Measurements from ENCODE around the gene NHS. TPM values are rescaled to one million over a fixed set of nuclear protein-coding genes. Genes with fewer than 3 reads are reported as not detected.

The NHS gene
- total RNA-seq, 4 donors from 2014 or later: 4.6 to 9.9 (median 7.2) TPM

- Histone ChIP-seq H3K27me3 (no peaks in the 10 kb centered on the region), H3K9me3 (no peaks in the 10 kb centered on the region), H3K27ac (no peak overlapping the region), H3K4me3 (no peak overlapping the region), H3K4me1 (no peaks in the 10 kb centered on the region), H3K36me3 (no peaks in the 10 kb centered on the region)
- TF ChIP-seq POLR2AphosphoS5 (IDR thresholded peaks at IDR 0.05) (no peak), POLR2A (IDR thresholded peaks at IDR 0.05) (no peak), CTCF (IDR thresholded peaks at IDR 0.05) (no peak), EP300 (IDR thresholded peaks at IDR 0.05) (no peak)
- no peak for DNase-seq (ENCODE audit: low spot score in 2 of 2)
Measured at GRCh38 chrX:17602245-17602644, 227.2 kb downstream of the NHS start.

GRCh38 chrX:17603196-17603595, 228.2 kb downstream of the NHS start:
- no peaks in the 10 kb centered on the region for H3K27me3 ChIP-seq
- H3K4me3 ChIP-seq: no peak overlapping the region
- no peak for DNase-seq (ENCODE audit: low spot score in 2 of 2)
- TF ChIP-seq CTCF (IDR thresholded peaks at IDR 0.05) (no peak), EP300 (IDR thresholded peaks at IDR 0.05) (no peak), POLR2A (IDR thresholded peaks at IDR 0.05) (no peak), POLR2AphosphoS5 (IDR thresholded peaks at IDR 0.05) (no peak)
- WGBS: 48% methylated on average over 3 of the region's 3 CpGs
- H3K9me3 ChIP-seq: no peaks in the 10 kb centered on the region
- H3K27ac ChIP-seq: no peak overlapping the region
- no peaks in the 10 kb centered on the region for H3K36me3 ChIP-seq
- no peaks in the 10 kb centered on the region for H3K4me1 ChIP-seq

- Histone ChIP-seq H3K27me3 (no peaks in the 10 kb centered on the region), H3K27ac (no peak overlapping the region), H3K9me3 (no peaks in the 10 kb centered on the region), H3K4me3 (no peak overlapping the region), H3K4me1 (no peaks in the 10 kb centered on the region), H3K36me3 (no peaks in the 10 kb centered on the region)
- no peak for DNase-seq (ENCODE audit: low spot score in 2 of 2)
- 84% methylated on average over 3 of the region's 3 CpGs for WGBS
- no peak for TF ChIP-seq CTCF (IDR thresholded peaks at IDR 0.05)
- no peak for TF ChIP-seq EP300 (IDR thresholded peaks at IDR 0.05)
- no peak for TF ChIP-seq POLR2A (IDR thresholded peaks at IDR 0.05)
Measured at GRCh38 chrX:17605676-17606075, 230.7 kb downstream of the NHS start.

- H3K4me1 ChIP-seq: no peaks in the 10 kb centered on the region
- no peak overlapping the region for H3K4me3 ChIP-seq
- no peak for DNase-seq (ENCODE audit: low spot score in 2 of 2)
- H3K27ac ChIP-seq: no peak overlapping the region
- TF ChIP-seq EP300 (IDR thresholded peaks at IDR 0.05) (no peak), POLR2A (IDR thresholded peaks at IDR 0.05) (no peak), POLR2AphosphoS5 (IDR thresholded peaks at IDR 0.05) (no peak), CTCF (IDR thresholded peaks at IDR 0.05) (no peak)
- H3K9me3 ChIP-seq: no peaks in the 10 kb centered on the region
- no peaks in the 10 kb centered on the region for H3K27me3 ChIP-seq
- 69% methylated on average over 4 of the region's 4 CpGs for WGBS
- H3K36me3 ChIP-seq: no peaks in the 10 kb centered on the region
Measured at GRCh38 chrX:17606231-17606630, 231.2 kb downstream of the NHS start.

GRCh38 chrX:17608888-17609287, 233.9 kb downstream of the NHS start:
- no peaks in the 10 kb centered on the region for H3K9me3 ChIP-seq
- H3K4me1 ChIP-seq: no peaks in the 10 kb centered on the region
- no peak overlapping the region for H3K4me3 ChIP-seq
- H3K36me3 ChIP-seq: no peaks in the 10 kb centered on the region
- WGBS: 56% methylated on average over 2 of the region's 2 CpGs
- no peak for TF ChIP-seq POLR2A (IDR thresholded peaks at IDR 0.05)
- no peak for TF ChIP-seq POLR2AphosphoS5 (IDR thresholded peaks at IDR 0.05)
- no peak for TF ChIP-seq EP300 (IDR thresholded peaks at IDR 0.05)
- TF ChIP-seq CTCF (IDR thresholded peaks at IDR 0.05): no peak
- H3K27me3 ChIP-seq: no peaks in the 10 kb centered on the region
- DNase-seq (ENCODE audit: low spot score in 2 of 2): no peak
- no peak overlapping the region for H3K27ac ChIP-seq
